K562 (cell line): Measurements from ENCODE around the gene TRIM65. TPM values are rescaled to one million over a fixed set of nuclear protein-coding genes. Genes with fewer than 3 reads are reported as not detected.

Experiments
- ATAC-seq: fragments of 200-7000 bp; cut with Tn5 transposase; 3 replicates; pipeline ENCODE4 v1.9.1; 2020; ENCODE audit warnings: moderate library complexity
- BruUV-seq: library from RNA; stranded (reverse); fragments of 400-500 nt; replicated peaks from 2 replicates; lab custom pipeline; 2021; lab: Mats Ljungman, UMichigan
- CTCF ChIA-PET: fragments of 300-600 bp; formaldehyde crosslinking; extraction: SDS; loops from one replicate; lab custom pipeline; 2021; ENCODE audit warnings: low intra/inter-chr PET ratio; lab: Yijun Ruan, JAX
- POLR2A ChIA-PET: fragments of 300-600, 350-650 bp; sonication (Branson Sonifier 250); formaldehyde crosslinking; extraction: SDS; loops from one replicate; lab custom pipeline; 2021; ENCODE audit warnings: antibody characterized with exemption, inconsistent platforms; lab: Yijun Ruan, JAX
- DNase-seq, 4 experiments: peaks; one replicate each; pipeline versions ENCODE4 v3.0.0 to v3.0.0-alpha.2; 2011 to 2018; ENCODE audit warnings: low spot score in 3 of 4, mixed read lengths in 3 of 4; ENCODE audit errors: extremely low read depth in 1 of 4
- FAIRE-seq: peaks from 2 replicates; lab custom pipeline; 2011; peaks lifted over from hg19 to GRCh38; lab: Jason Lieb, UNC
- H2AFZ ChIP-seq: 2 replicates; pipeline ENCODE4 v1.6.0; 2011; ENCODE audit warnings: low read depth, low read length, control low read depth, inconsistent platforms
- H3K27ac ChIP-seq: fragments of 200-600 bp; 3 replicates; pipeline ENCODE4 v1.8.0; 2011; ENCODE audit warnings: low read depth, mild to moderate bottlenecking, control low read depth, inconsistent platforms, low read length, moderate library complexity, mixed read lengths; ENCODE audit errors: extremely low read depth
- H3K27me3 ChIP-seq, 2 experiments: fragments of 300-600 bp in 1 of 2; 2 replicates in 1 of 2; 3 replicates in 1 of 2; pipeline versions ENCODE4 v1.6.0 to v1.8.0; 2011; ENCODE audit warnings: inconsistent platforms in 2 of 2, low read length in 2 of 2, mild to moderate bottlenecking in 1 of 2, mixed read lengths in 1 of 2, moderate library complexity in 1 of 2; ENCODE audit not compliant: control insufficient read depth in 2 of 2, insufficient read depth in 2 of 2
- H3K36me3 ChIP-seq: fragments of 300-600 bp; 3 replicates; pipeline ENCODE4 v1.8.0; 2011; ENCODE audit warnings: mild to moderate bottlenecking, low read length, inconsistent platforms; ENCODE audit not compliant: control insufficient read depth, insufficient read depth
- H3K4me1 ChIP-seq, 2 experiments: fragments of 200-600 bp in 1 of 2; replicated peaks in 1 of 2; 2 replicates in 1 of 2; 3 replicates in 1 of 2; pipeline versions ENCODE4 v1.5.1 to v1.8.0; 2011; ENCODE audit warnings: inconsistent platforms in 2 of 2, low read length in 2 of 2, mild to moderate bottlenecking in 1 of 2, mixed read lengths in 1 of 2, moderate library complexity in 1 of 2; ENCODE audit not compliant: control insufficient read depth in 2 of 2, insufficient read depth in 2 of 2
- H3K4me2 ChIP-seq: 2 replicates; pipeline ENCODE4 v1.6.1; 2011; ENCODE audit warnings: low read length, control low read depth, inconsistent platforms, mixed read lengths; ENCODE audit not compliant: insufficient read depth
- H3K4me3 ChIP-seq: fragments of 200-600 bp; sonication (generic), shearing (Covaris generic); 2 replicates; pipeline ENCODE4 v1.5.1; 2016; ENCODE audit warnings: control low read depth, inconsistent platforms
- H3K79me2 ChIP-seq: fragments of 200-600 bp; 3 replicates; pipeline ENCODE4 v1.8.0; 2011; ENCODE audit warnings: low read length, inconsistent platforms; ENCODE audit not compliant: control insufficient read depth, insufficient read depth
- H3K9ac ChIP-seq, 2 experiments: 2 replicates each; pipeline versions ENCODE4 v1.6.0 to v1.6.1; 2011; ENCODE audit warnings: low read depth in 2 of 2, low read length in 2 of 2, control low read depth in 1 of 2, inconsistent platforms in 1 of 2, mild to moderate bottlenecking in 1 of 2, mixed read lengths in 1 of 2; ENCODE audit not compliant: insufficient read depth in 1 of 2
- H3K9me1 ChIP-seq: one replicate; pipeline ENCODE4 v1.6.0; 2011; ENCODE audit warnings: inconsistent platforms, mild to moderate bottlenecking, low read length, moderate library complexity; ENCODE audit not compliant: control insufficient read depth, insufficient read depth
- H3K9me3 ChIP-seq: replicated peaks from 2 replicates; pipeline ENCODE4 v1.5.1; 2011; ENCODE audit warnings: low read depth, low read length, inconsistent platforms; ENCODE audit not compliant: control insufficient read depth, insufficient read depth
- H4K20me1 ChIP-seq: replicated peaks from 2 replicates; pipeline ENCODE4 v1.6.1; 2011; ENCODE audit warnings: low read length, inconsistent platforms, mixed read lengths; ENCODE audit not compliant: control insufficient read depth, insufficient read depth
- CHCHD3 ChIP-seq: fragments of 250-450 bp; sonication (Bioruptor Pico); IDR thresholded peaks from 2 replicates; pipeline ENCODE4 v2.1.2; 2022; ENCODE audit warnings: mild to moderate bottlenecking
- POLR2G ChIP-seq: fragments of 200-400 bp; formaldehyde crosslinking; IDR thresholded peaks from 2 replicates; pipeline ENCODE4 v1.6.1; 2017; ENCODE audit warnings: low read depth, mild to moderate bottlenecking, antibody characterized with exemption, low read length, moderate library complexity
- ZBTB33 ChIP-seq: sonication (generic); formaldehyde crosslinking; IDR thresholded peaks from 2 replicates; pipeline ENCODE4 v1.8.1; 2023; ENCODE audit warnings: mild to moderate bottlenecking, missing genetic modification reagents
- WGBS: fragments of 100-300 bp; shearing (Covaris generic); methylation state at CpG from one replicate; pipeline ENCODE4 v1.1.6; 2016; ENCODE audit warnings: low coverage, mixed read lengths; ENCODE audit not compliant: insufficient coverage; ENCODE audit errors: missing lambda C conversion rate; 5-methylcytosine and 5-hydroxymethylcytosine counted together
- in situ Hi-C: fragments of 300-500 bp; cut with MboI; formaldehyde crosslinking; loops from 4 replicates; pipeline ENCODE4 v1.15.0; 2018; ENCODE audit warnings: inconsistent platforms, mixed read lengths
- intact Hi-C: fragments of 100-400 bp; cut with micrococcal nuclease; formaldehyde crosslinking; loops from 2 replicates; pipeline ENCODE4 v1.14.2; 2022
- polyA plus RNA-seq, 8 experiments: library from polyadenylated mRNA; depleted of rRNA in 4 of 8; stranded (reverse) in 5 of 8; unstranded in 3 of 8; fragments of >200 nt; fragmentation: Nextera tagmentation in 2 of 8; fragmentation: Illumina TruSeq in 1 of 8; extraction: Ambion mirVana in 2 of 8; extraction: Trizol in 1 of 8; gene quantifications; 2 replicates each; pipeline versions ENCODE4 v1.2.1 to v1.2.3, GENCODE V29; 2011 to 2014; ENCODE audit warnings: inconsistent platforms in 1 of 8, missing spikeins in 1 of 8
- total RNA-seq, 7 experiments: library from RNA; depleted of rRNA in 6 of 7; stranded (reverse); fragments of >200 nt in 6 of 7; fragmentation: Illumina TruSeq in 2 of 7; extraction: Trizol in 2 of 7; gene quantifications; 2 replicates each; pipeline versions ENCODE4 v1.2.1 to v1.2.3, GENCODE V29; 2011 to 2021; ENCODE audit warnings: low replicate concordance in 1 of 7

Gene TRIM65
- total and polyA plus RNA-seq, 9 of the 15 experiments (the other 6 are each of a cell fraction or from before 2014, with no cell fraction given), result 2.8 to 45.7 (median 22.9) TPM

DNA sequence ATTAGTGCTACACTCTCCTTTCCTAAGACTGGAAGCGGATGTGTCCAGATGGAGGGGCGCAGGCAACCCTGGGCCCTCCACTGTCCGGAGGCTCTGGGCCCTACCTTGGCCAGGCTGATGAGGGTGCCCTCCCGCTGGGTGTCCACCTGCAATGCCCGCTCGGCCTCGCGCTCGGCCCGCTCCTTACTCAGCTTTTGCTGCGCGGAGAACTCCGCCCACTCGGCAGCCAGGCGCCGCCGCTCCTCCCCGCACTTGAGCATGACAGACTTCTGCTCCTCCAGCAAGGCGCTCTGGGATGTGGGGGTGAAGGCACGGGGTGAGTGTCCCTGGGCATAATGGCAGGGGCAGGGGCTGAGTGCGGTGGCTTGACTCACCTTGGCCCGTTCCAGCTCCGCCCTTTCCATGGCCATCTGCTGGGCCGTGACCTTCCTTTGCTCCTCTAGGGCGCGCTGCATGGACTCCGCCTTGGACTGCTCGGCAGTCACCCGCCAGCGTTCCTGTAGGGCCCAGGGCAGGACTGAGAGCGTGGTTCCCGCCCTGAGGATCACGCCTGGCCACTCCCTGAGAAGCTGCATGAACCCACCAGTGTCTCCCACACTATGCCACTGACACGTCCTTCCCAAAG, 18.0 kb upstream of the TRIM65 start:
- no peak overlapping the region for H3K4me2 ChIP-seq
- 68% methylated on average over 22 of the region's 34 CpGs for WGBS
- H4K20me1 ChIP-seq, result no peaks in the 10 kb centered on the region
- H3K4me1 ChIP-seq, result peaks cover 0 to 50% of the 10 kb centered on the region in 2 experiments; a peak in 2 of 5 replicates
- in situ Hi-C loops, result loop anchor here (5.0 kb wide), 1 partner anchor 378 kb away; no protein-coding TSS in a partner anchor
- TF ChIP-seq POLR2G (0 out of 2 replicates have a peak, but pooled peaks have one; percentile 30), ZBTB33 (peak; percentile 97), CHCHD3 (CRISPR knock-in tag) (no peak)
- TF ChIP-seq, all 486 proteins: peak for 2
- ATAC-seq, result peak; percentile 79
- Histone ChIP-seq H3K27me3 (no peaks in the 10 kb centered on the region), H3K9me3 (no peaks in the 10 kb centered on the region), H3K36me3 (peaks cover 6% of the 10 kb centered on the region; the same call in 1 of the 3 replicates), H3K27ac (no peak overlapping the region), H3K9ac (peak overlapping the region in 1 of 2 experiments; percentile 79; a peak in 2 of 4 replicates), H3K79me2 (no peaks in the 10 kb centered on the region), H3K4me3 (no peak overlapping the region), H2AFZ (no peak overlapping the region), H3K9me1 (no peaks in the 10 kb centered on the region)
- intact Hi-C loops, result no loop called here
- ChIA-PET POLR2A (interaction anchor here (0.8 to 1.2 kb wide), 3 partner anchors 15 to 138 kb away, joined by 3 to 5 read pairs (median 4); no protein-coding TSS in a partner anchor), CTCF (interaction anchor here (0.6 kb wide), 1 partner anchor 24 kb away, joined by 4 read pairs; no protein-coding TSS in a partner anchor)
- FAIRE-seq, result no peak
- peak in 3 of 4 experiments; percentile 20 to 59 (median 37) for DNase-seq
- BruUV-seq, result no TSS peak
